WTC11 (cell line): ENCODE measurements around the gene MOB3A. TPM values are rescaled to one million over a fixed set of nuclear protein-coding genes. Genes with fewer than 3 reads are reported as not detected.
A peak's percentile ranks its signal among the peaks of the same experiment; 100 is the strongest.
"Not testable (repeated sequence)": the region's sequence is repeated elsewhere in the genome, so short reads cannot be mapped to it uniquely, and the experiment has no call there.

Experiments
- ATAC-seq: fragments of 200-7000 bp; cut with Tn5 transposase; 2 replicates; pipeline ENCODE4 v1.10.0; 2021; ENCODE audit warnings: mild to moderate bottlenecking, moderate library complexity
- CTCF ChIA-PET: fragments of 300-600 bp; sonication (Branson Sonifier 250); formaldehyde crosslinking; loops from one replicate; lab custom pipeline; 2021; ENCODE audit warnings: antibody characterized with exemption; lab: Charles Lee
- POLR2A ChIA-PET: fragments of 350-600 bp; sonication (Branson Sonifier 250); formaldehyde crosslinking; loops from one replicate; lab custom pipeline; 2021; ENCODE audit warnings: antibody characterized with exemption; lab: Charles Lee
- DNase-seq: peaks from one replicate; pipeline ENCODE4 v3.0.0; 2021; ENCODE audit warnings: low spot score
- H3K27ac Mint-ChIP-seq: 2 replicates; pipeline ENCODE4 v1.8.0; 2021; ENCODE audit warnings: mixed read lengths
- H3K27me3 Mint-ChIP-seq: 2 replicates; pipeline ENCODE4 v1.8.0; 2021; ENCODE audit warnings: low read depth, mild to moderate bottlenecking, moderate library complexity, mixed read lengths
- H3K36me3 Mint-ChIP-seq: 2 replicates; pipeline ENCODE4 v1.8.0; 2021; ENCODE audit warnings: mixed read lengths
- H3K4me1 Mint-ChIP-seq: 2 replicates; pipeline ENCODE4 v1.8.0; 2022; ENCODE audit warnings: mixed read lengths
- H3K4me3 Mint-ChIP-seq: 2 replicates; pipeline ENCODE4 v1.8.0; 2021; ENCODE audit warnings: mild to moderate bottlenecking, moderate library complexity, mixed read lengths
- H3K9me3 Mint-ChIP-seq: 2 replicates; pipeline ENCODE4 v1.8.0; 2021; ENCODE audit warnings: mixed read lengths
- ATF1 ChIP-seq: sonication (generic); formaldehyde crosslinking; IDR thresholded peaks from 2 replicates; pipeline ENCODE4 v1.8.1; 2023; ENCODE audit warnings: mild to moderate bottlenecking, moderate library complexity, missing genetic modification reagents
- CREM ChIP-seq: sonication (generic); formaldehyde crosslinking; IDR thresholded peaks from 2 replicates; pipeline ENCODE4 v1.8.1; 2022; ENCODE audit warnings: mild to moderate bottlenecking, missing genetic modification reagents, moderate library complexity
- ERG ChIP-seq: fragments of 250-450 bp; sonication (Bioruptor Pico); IDR thresholded peaks from 2 replicates; pipeline ENCODE4 v1.8.0; 2021; ENCODE audit warnings: mild to moderate bottlenecking
- ETV6 ChIP-seq: sonication (generic); formaldehyde crosslinking; IDR thresholded peaks from 2 replicates; pipeline ENCODE4 v1.8.1; 2022; ENCODE audit warnings: mild to moderate bottlenecking, missing genetic modification reagents
- GABPB1 ChIP-seq: sonication (generic); formaldehyde crosslinking; IDR thresholded peaks from 2 replicates; pipeline ENCODE4 v1.8.1; 2023; ENCODE audit warnings: mild to moderate bottlenecking, missing genetic modification reagents
- GRHL2 ChIP-seq: fragments of 250-450 bp; sonication (Bioruptor Pico); IDR thresholded peaks from 2 replicates; pipeline ENCODE4 v1.8.0; 2022; ENCODE audit warnings: mild to moderate bottlenecking, moderate library complexity; ENCODE audit not compliant: insufficient replicate concordance, severe bottlenecking
- IRF2 ChIP-seq: sonication (generic); formaldehyde crosslinking; IDR thresholded peaks from 2 replicates; pipeline ENCODE4 v1.8.0; 2022; ENCODE audit warnings: low read depth, missing genetic modification reagents, borderline replicate concordance
- MYBL2 ChIP-seq: sonication (generic); formaldehyde crosslinking; IDR thresholded peaks from 2 replicates; pipeline ENCODE4 v1.8.1; 2023; ENCODE audit warnings: mild to moderate bottlenecking, moderate library complexity, missing genetic modification reagents
- NR2C2 ChIP-seq: sonication (generic); formaldehyde crosslinking; IDR thresholded peaks from 2 replicates; pipeline ENCODE4 v1.8.0; 2022; ENCODE audit warnings: mild to moderate bottlenecking, missing genetic modification reagents
- OVOL2 ChIP-seq: fragments of 250-450 bp; sonication (Bioruptor Pico); IDR thresholded peaks from 2 replicates; pipeline ENCODE4 v1.9.0; 2021; ENCODE audit warnings: mild to moderate bottlenecking, borderline replicate concordance
- TEAD1 ChIP-seq: sonication (generic); formaldehyde crosslinking; IDR thresholded peaks from 2 replicates; pipeline ENCODE4 v1.8.0; 2022; ENCODE audit warnings: mild to moderate bottlenecking, missing genetic modification reagents
- USF1 ChIP-seq: sonication (generic); formaldehyde crosslinking; IDR thresholded peaks from 2 replicates; pipeline ENCODE4 v1.8.0; 2022; ENCODE audit warnings: mild to moderate bottlenecking, missing genetic modification reagents
- ZNF121 ChIP-seq: sonication (generic); formaldehyde crosslinking; IDR thresholded peaks from 2 replicates; pipeline ENCODE4 v1.8.0; 2023; ENCODE audit warnings: missing genetic modification reagents
- ZNF232 ChIP-seq: sonication (generic); formaldehyde crosslinking; IDR thresholded peaks from 2 replicates; pipeline ENCODE4 v1.8.0; 2022; ENCODE audit warnings: mild to moderate bottlenecking, missing genetic modification reagents
- ZNF263 ChIP-seq: sonication (generic); formaldehyde crosslinking; IDR thresholded peaks from 2 replicates; pipeline ENCODE4 v1.8.1; 2022; ENCODE audit warnings: low read depth, mild to moderate bottlenecking, moderate library complexity, missing genetic modification reagents
- ZNF423 ChIP-seq: fragments of 250-450 bp; sonication (Bioruptor Pico); IDR thresholded peaks from 2 replicates; pipeline ENCODE4 v2.1.2; 2022; ENCODE audit warnings: mild to moderate bottlenecking, moderate library complexity
- ZNF671 ChIP-seq: fragments of 250-450 bp; sonication (Bioruptor Pico); IDR thresholded peaks from 2 replicates; pipeline ENCODE4 v1.8.0; 2021; ENCODE audit warnings: mild to moderate bottlenecking
- total RNA-seq: library from RNA; stranded (reverse); gene quantifications from 3 replicates; pipeline ENCODE4 v1.2.3, GENCODE V29; 2021
- TF ChIP-seq, protein P1 (sequence below): sonication (generic); formaldehyde crosslinking; conservative IDR thresholded peaks from 2 replicates; pipeline ENCODE4 v1.8.1; 2022; ENCODE audit warnings: mild to moderate bottlenecking, missing genetic modification reagents
- TF ChIP-seq, protein P2 (sequence below): sonication (generic); formaldehyde crosslinking; IDR thresholded peaks from 2 replicates; pipeline ENCODE4 v1.8.1; 2022; ENCODE audit warnings: mild to moderate bottlenecking, moderate library complexity, missing genetic modification reagents

The MOB3A gene
- total RNA-seq, 1 experiment from 2014 or later, result 8.1 TPM

DNA sequence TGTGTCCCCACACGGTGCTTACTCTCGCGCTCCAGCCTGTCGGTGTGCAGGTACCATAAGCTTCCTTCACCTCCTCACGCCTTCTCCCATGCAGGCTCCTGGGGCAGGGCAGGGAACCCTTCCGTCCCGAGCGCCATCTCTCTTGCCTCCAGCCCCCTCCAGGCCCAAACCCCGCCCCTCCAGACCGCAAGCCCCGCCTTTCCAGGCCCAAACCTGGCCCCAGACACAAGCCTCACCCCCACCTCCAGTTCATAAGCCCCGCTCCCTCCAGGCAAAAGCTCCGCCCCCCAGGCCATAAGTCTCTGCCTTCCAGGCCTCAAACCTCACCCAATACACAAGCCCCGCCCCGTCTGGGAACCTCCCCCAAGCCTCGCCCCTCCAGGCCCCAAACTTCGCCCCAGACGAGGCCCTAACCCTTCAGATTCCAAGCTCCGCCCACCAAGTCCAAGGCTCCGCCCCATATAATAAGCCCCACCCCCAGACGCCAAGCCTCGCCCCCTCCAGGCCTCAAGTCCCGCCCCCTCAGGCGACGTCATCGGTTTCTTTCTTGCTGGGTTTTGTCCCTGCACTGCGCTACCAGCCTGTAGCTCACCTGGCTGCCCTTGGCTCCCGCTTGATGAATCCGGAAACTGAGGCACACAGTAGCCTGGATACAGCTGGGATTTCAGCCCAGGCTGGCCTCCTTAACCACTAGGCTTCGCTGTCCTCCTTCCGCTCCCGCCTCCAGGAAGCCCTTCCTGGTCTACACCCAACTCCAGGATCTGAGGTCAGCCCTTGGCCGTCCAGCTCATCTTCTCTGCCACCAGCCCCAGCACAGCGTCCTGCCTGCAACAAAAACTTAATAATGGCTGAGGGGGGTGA lies 61.2 kb downstream of the MOB3A start (continued):
- TF ChIP-seq NR2C2 (no peak), USF1 (CRISPR knock-in tag) (no peak), ETV6 (CRISPR knock-in tag) (no peak), GABPB1 (CRISPR knock-in tag) (no peak), IRF2 (CRISPR knock-in tag) (no peak)
- TF ChIP-seq, protein P1, sequence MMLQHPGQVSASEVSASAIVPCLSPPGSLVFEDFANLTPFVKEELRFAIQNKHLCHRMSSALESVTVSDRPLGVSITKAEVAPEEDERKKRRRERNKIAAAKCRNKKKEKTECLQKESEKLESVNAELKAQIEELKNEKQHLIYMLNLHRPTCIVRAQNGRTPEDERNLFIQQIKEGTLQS (CRISPR knock-in tag), result no peak

- not testable (repeated sequence) for DNase-seq, H3K4me3 Mint-ChIP-seq, H3K9me3 Mint-ChIP-seq, ATAC-seq, H3K27me3 Mint-ChIP-seq, H3K36me3 Mint-ChIP-seq, H3K27ac Mint-ChIP-seq
- peaks cover 17% of the 10 kb centered on the region for H3K4me1 Mint-ChIP-seq
- CTCF ChIA-PET, result interaction anchor here (0.6 to 2.2 kb wide), 11 partner anchors 15 to 603 kb away, joined by 3 to 14 read pairs (median 4); partner anchors contain the start of genes MKNK2 and MOB3A
- POLR2A ChIA-PET, result interaction anchor here (2.4 kb wide), 1 partner anchor 18 kb away, joined by 17 read pairs; no protein-coding TSS in a partner anchor
- 0 out of 2 replicates have a peak, but pooled peaks have one; percentile 51 for TF ChIP-seq ZNF121
Observed at GRCh38 chr19:2034253-2034652, 61.9 kb downstream of the MOB3A start.

DNA sequence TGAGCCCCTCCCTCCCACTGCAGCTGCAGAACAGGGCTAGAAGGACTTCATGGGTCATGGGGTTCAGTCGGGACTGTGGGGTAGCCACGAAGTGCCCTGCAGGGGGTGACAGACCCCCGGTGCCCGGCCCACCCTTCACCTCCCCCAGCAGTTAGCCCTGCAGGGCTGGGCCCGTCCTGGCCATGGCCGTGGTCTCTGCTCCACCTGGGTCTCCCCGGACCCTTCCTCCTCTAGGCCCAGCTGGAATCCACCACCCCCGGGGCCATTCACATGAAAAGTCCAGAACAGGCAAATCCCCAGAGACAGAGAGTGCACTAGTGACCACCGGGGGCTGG lies 62.3 kb downstream of the MOB3A start:
- Mint-ChIP-seq H3K4me3 (no peak overlapping the region), H3K4me1 (peaks cover 17% of the 10 kb centered on the region), H3K9me3 (0 out of 2 replicates have a peak, but pooled peaks cover 4% of the 10 kb centered on the region), H3K36me3 (0 out of 2 replicates have a peak, but pooled peaks cover 2% of the 10 kb centered on the region), H3K27me3 (peaks cover 2% of the 10 kb centered on the region; the same call in 1 of the 2 replicates), H3K27ac (no peak overlapping the region)
- DNase-seq, result no peak
- ChIA-PET POLR2A (interaction anchor here (2.4 kb wide), 1 partner anchor 18 kb away, joined by 17 read pairs; no protein-coding TSS in a partner anchor), CTCF (interaction anchor here (0.9 to 2.2 kb wide), 3 partner anchors 8 to 18 kb away, joined by 3 to 14 read pairs (median 4); partner anchors contain the start of gene MKNK2)
- ATAC-seq, result no peak
- no peak for TF ChIP-seq MYBL2 (CRISPR knock-in tag)
- no peak for TF ChIP-seq ZNF671 (CRISPR knock-in tag)
- TF ChIP-seq TEAD1 (CRISPR knock-in tag), result no peak
- TF ChIP-seq ZNF232 (CRISPR knock-in tag), result no peak
- TF ChIP-seq ZNF263 (CRISPR knock-in tag), result no peak
- TF ChIP-seq ZNF423 (CRISPR knock-in tag), result no peak
- no peak for TF ChIP-seq GRHL2 (CRISPR knock-in tag)
- no peak for TF ChIP-seq ATF1 (CRISPR knock-in tag)
- no peak for TF ChIP-seq CREM (CRISPR knock-in tag)
- TF ChIP-seq ERG (CRISPR knock-in tag), result no peak
- TF ChIP-seq OVOL2, result no peak
- TF ChIP-seq, protein P2, sequence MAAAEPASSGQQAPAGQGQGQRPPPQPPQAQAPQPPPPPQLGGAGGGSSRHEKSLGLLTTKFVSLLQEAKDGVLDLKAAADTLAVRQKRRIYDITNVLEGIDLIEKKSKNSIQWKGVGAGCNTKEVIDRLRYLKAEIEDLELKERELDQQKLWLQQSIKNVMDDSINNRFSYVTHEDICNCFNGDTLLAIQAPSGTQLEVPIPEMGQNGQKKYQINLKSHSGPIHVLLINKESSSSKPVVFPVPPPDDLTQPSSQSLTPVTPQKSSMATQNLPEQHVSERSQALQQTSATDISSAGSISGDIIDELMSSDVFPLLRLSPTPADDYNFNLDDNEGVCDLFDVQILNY (CRISPR knock-in tag), result no peak
